ENCODE data around the gene SEMA3A.

- TF ChIP-seq POLR2A (IDR thresholded peaks at IDR 0.05) (no peak), CTCF (IDR thresholded peaks at IDR 0.05) (no peak)
Observed at GRCh38 chr7:84076219-84076618, 118.4 kb downstream of the SEMA3A start.

Measured in ovary (tissue), 3 donors.